Fibroblast of lung (primary cell): ENCODE data around the gene ICA1. TPM values are rescaled to one million over a fixed set of nuclear protein-coding genes. Genes with fewer than 3 reads are reported as not detected.
A peak's percentile ranks its signal among the peaks of the same experiment; 100 is the strongest.

Source experiments
- DNase-seq, 2 donors: peaks; one replicate each; pipeline versions ENCODE4 v3.0.0 to v3.0.0-alpha.2; 2010; ENCODE audit warnings: low read depth in 2 of 2
- H2AFZ ChIP-seq: 2 replicates; pipeline ENCODE4 v1.5.1; 2012; ENCODE audit warnings: low read length, control low read depth, inconsistent platforms
- H3K27ac ChIP-seq: 2 replicates; pipeline ENCODE4 v1.5.1; 2011; ENCODE audit warnings: low read length, control low read depth; ENCODE audit not compliant: insufficient read depth
- H3K27me3 ChIP-seq: 2 replicates; pipeline ENCODE4 v1.5.1; 2011; ENCODE audit warnings: mild to moderate bottlenecking, low read length; ENCODE audit not compliant: control insufficient read depth, insufficient read depth
- H3K36me3 ChIP-seq: 2 replicates; pipeline ENCODE4 v1.5.1; 2011; ENCODE audit warnings: low read length; ENCODE audit not compliant: control insufficient read depth, insufficient read depth
- H3K4me1 ChIP-seq: 2 replicates; pipeline ENCODE4 v1.5.1; 2011; ENCODE audit warnings: low read length; ENCODE audit not compliant: control insufficient read depth, insufficient read depth; ENCODE audit errors: extremely low read depth
- H3K4me2 ChIP-seq: 2 replicates; pipeline ENCODE4 v1.5.1; 2011; ENCODE audit warnings: low read length, control low read depth; ENCODE audit not compliant: insufficient read depth; ENCODE audit errors: extremely low read depth
- H3K4me3 ChIP-seq, 4 experiments: fragments of 200-600 bp in 1 of 4; sonication (generic) in 1 of 4; replicated peaks in 1 of 4; 2 replicates each; pipeline ENCODE4 v1.5.1; 2011 to 2016; ENCODE audit warnings: low read length in 4 of 4, low read depth in 3 of 4, mild to moderate bottlenecking in 3 of 4, control low read depth in 2 of 4, inconsistent platforms in 1 of 4, mixed read lengths in 1 of 4; ENCODE audit not compliant: insufficient read depth in 1 of 4; ENCODE audit errors: control extremely low read depth in 1 of 4
- H3K79me2 ChIP-seq: 2 replicates; pipeline ENCODE4 v1.5.1; 2012; ENCODE audit warnings: mild to moderate bottlenecking, low read length, inconsistent platforms; ENCODE audit not compliant: control insufficient read depth, insufficient read depth
- H3K9ac ChIP-seq: 2 replicates; pipeline ENCODE4 v1.5.1; 2011; ENCODE audit warnings: mild to moderate bottlenecking, low read length, control low read depth; ENCODE audit not compliant: insufficient read depth
- H3K9me3 ChIP-seq: 2 replicates; pipeline ENCODE4 v1.5.1; 2012; ENCODE audit warnings: low read depth, low read length; ENCODE audit not compliant: control insufficient read depth, insufficient read depth
- H4K20me1 ChIP-seq: 2 replicates; pipeline ENCODE4 v1.5.1; 2011; ENCODE audit warnings: low read length; ENCODE audit not compliant: control insufficient read depth, insufficient read depth; ENCODE audit errors: extremely low read depth
- CTCF ChIP-seq, 2 donors: IDR thresholded peaks in 1 of 2; conservative IDR thresholded peaks in 1 of 2; 1 replicate in 1 of 2; 2 replicates in 1 of 2; pipeline ENCODE4 v1.5.1; 2011 to 2012; ENCODE audit warnings: low read length in 2 of 2, control low read depth in 1 of 2, inconsistent platforms in 1 of 2, low read depth in 1 of 2, mild to moderate bottlenecking in 1 of 2
- EZH2 ChIP-seq: IDR thresholded peaks from 2 replicates; pipeline ENCODE4 v1.5.1; 2012; ENCODE audit warnings: low read length, control low read depth, mild to moderate bottlenecking; ENCODE audit errors: missing control alignments
- polyA plus RNA-seq, 2 donors: library from polyadenylated mRNA; depleted of rRNA in 1 of 2; stranded (reverse) in 1 of 2; unstranded in 1 of 2; fragments of >200 nt; gene quantifications; 2 replicates each; pipeline ENCODE4 v1.2.1, GENCODE V29; 2011 to 2012; ENCODE audit warnings: missing spikeins in 1 of 2
- total RNA-seq: library from RNA; depleted of rRNA; stranded (reverse); fragments of >200 nt; gene quantifications from 2 replicates; pipeline ENCODE4 v1.2.1, GENCODE V29; 2014

ICA1 gene
- total and polyA plus RNA-seq, 2 donors (not counting 1 experiment from before 2014, with no cell fraction given), result 0.17 TPM; not detected in 1

DNA sequence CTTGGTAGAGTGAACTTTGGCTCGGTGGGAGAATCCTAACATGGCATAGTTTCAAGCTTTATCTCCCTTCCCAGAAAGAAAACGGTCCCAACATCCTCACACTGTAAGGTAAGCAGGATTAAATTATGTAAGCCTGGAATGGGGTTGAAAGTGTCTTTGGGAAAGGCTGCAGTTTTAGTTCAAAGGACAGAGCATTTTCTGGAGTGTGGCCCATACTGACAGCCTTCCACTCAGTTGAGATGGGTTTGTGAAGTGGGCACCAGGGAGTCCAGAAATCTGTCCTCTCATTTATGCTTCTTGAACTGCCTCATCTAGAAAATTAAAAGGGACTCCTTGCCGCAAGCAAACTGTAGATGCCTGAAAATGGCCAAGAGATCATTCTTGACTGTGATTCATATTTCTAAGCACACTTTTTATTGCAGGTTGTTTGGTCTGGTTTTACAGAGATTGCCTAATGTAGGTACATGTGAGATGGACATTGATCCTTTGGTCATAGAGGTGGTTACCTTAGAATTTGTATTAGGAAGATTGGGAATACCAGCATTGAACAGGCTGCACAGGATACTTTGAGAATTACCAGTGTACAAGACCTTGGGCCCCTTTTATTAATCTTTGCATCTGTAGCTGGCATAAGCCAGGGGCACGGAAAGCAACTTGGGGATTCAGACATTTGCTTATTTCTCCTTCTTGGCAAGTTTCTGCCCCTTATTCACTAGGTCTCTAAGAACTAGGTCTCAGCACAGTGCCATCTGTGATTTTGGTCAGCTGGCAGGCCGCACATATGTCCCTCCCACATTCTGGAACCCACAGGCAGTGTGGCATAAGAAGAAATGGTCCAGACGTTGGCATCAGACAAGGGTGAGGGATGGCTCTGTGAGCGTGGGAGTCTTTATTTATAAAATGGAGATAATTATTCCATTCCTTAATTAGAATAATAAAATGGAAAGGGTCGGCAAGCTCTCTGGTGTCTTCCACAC lies 167.5 kb downstream of the ICA1 start:
- H3K4me1 ChIP-seq, result no peaks in the 10 kb centered on the region
- no peak overlapping the region for H3K4me3 ChIP-seq
- H3K79me2 ChIP-seq, result no peaks in the 10 kb centered on the region
- H3K4me2 ChIP-seq, result no peak overlapping the region
- H3K9me3 ChIP-seq, result no peaks in the 10 kb centered on the region
- DNase-seq, result no peak
- H2AFZ ChIP-seq, result no peak overlapping the region
- H3K36me3 ChIP-seq, result no peaks in the 10 kb centered on the region
- no peak overlapping the region for H3K27ac ChIP-seq
- no peak overlapping the region for H3K9ac ChIP-seq
- TF ChIP-seq EZH2 (no peak), CTCF (conservative IDR thresholded peaks at IDR 0.05 in 1 of 2, IDR thresholded peaks at IDR 0.05 in 1 of 2; ENCODE audit: low read depth in 1 of 2, low read length in 2 of 2) (no peak)
- H3K27me3 ChIP-seq, result no peaks in the 10 kb centered on the region
- H4K20me1 ChIP-seq, result no peaks in the 10 kb centered on the region

DNA sequence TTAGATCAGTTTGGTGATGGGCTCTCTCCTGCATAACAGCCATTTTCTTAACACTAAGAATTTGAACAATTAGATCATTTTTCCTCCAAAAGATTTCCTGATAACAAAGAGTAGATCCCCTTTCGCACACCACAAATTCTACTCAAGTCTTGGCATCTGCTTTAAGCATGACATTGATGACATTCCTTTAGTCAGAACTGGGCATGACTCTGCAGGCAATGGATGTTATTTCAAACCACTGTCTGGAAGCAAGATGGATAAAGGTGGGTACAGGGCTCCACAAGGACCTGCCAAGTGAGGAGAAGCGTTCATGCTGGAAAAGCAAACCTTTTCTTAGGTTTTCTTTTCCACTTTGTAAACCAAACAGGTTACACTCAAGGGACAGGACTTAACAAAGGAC lies 169.8 kb downstream of the ICA1 start:
- H4K20me1 ChIP-seq, result no peaks in the 10 kb centered on the region
- no peaks in the 10 kb centered on the region for H3K27me3 ChIP-seq
- no peak overlapping the region for H3K9ac ChIP-seq
- DNase-seq, result peak in 1 of 2 donors; percentile 49
- no peaks in the 10 kb centered on the region for H3K9me3 ChIP-seq
- TF ChIP-seq EZH2 (no peak), CTCF (conservative IDR thresholded peaks at IDR 0.05 in 1 of 2, IDR thresholded peaks at IDR 0.05 in 1 of 2; ENCODE audit: low read depth in 1 of 2, low read length in 2 of 2) (no peak)
- no peak overlapping the region for H3K4me2 ChIP-seq
- H3K36me3 ChIP-seq, result no peaks in the 10 kb centered on the region
- H3K4me1 ChIP-seq, result no peaks in the 10 kb centered on the region
- no peaks in the 10 kb centered on the region for H3K79me2 ChIP-seq
- no peak overlapping the region for H3K27ac ChIP-seq
- H2AFZ ChIP-seq, result no peak overlapping the region
- no peak overlapping the region for H3K4me3 ChIP-seq

DNA sequence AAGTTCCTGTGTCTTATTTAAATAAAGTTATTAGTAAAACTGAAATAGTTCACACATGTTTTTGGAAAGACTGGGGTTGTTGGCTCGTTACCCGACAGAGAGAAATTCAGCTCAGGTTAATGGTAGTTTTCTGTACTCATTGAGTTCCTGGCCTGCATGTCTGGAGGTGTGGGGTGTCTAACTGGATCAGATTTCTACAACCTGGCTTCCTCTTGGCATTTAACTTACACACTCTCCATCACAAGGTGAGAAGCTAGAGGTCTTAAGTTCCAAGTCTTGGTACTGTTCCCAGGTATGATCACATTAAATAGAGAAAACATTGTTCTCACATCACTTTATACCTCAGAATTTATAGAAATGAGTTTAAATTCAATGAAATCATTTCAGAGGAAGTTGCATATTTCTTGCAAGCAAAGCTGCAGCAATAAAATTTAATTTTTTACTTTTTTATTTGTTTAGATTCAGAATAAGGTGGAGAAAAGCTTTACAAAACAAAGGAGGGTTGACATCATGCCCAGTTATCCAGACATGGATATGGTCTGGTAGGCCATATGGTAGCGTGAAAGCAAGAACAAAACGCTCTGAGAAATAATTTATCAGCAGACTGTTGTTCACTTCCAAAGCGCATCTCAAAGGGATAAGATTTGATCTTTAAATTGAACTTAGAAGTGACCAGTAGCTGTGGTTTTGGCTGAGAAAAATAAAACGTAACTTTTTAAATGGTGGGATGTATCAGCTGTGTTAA lies 172.8 kb downstream of the ICA1 start:
- Histone ChIP-seq H3K27me3 (no peaks in the 10 kb centered on the region), H3K4me1 (no peaks in the 10 kb centered on the region), H3K79me2 (no peaks in the 10 kb centered on the region), H3K36me3 (no peaks in the 10 kb centered on the region), H3K4me2 (no peak overlapping the region), H3K4me3 (no peak overlapping the region), H3K9me3 (no peaks in the 10 kb centered on the region), H3K9ac (no peak overlapping the region), H4K20me1 (no peaks in the 10 kb centered on the region), H2AFZ (no peak overlapping the region), H3K27ac (no peak overlapping the region)
- DNase-seq, result no peak
- TF ChIP-seq CTCF (conservative IDR thresholded peaks at IDR 0.05 in 1 of 2, IDR thresholded peaks at IDR 0.05 in 1 of 2; ENCODE audit: low read depth in 1 of 2, low read length in 2 of 2) (no peak), EZH2 (no peak)
